HUES6 (cell line): Measurements from ENCODE around the gene PTPN21.

Source experiments
- H3K27ac ChIP-seq: 2 replicates; pipeline ENCODE4 v1.7.0; 2013; ENCODE audit warnings: low read depth, mild to moderate bottlenecking, low read length, inconsistent platforms
- H3K27me3 ChIP-seq: 2 replicates; pipeline ENCODE4 v1.6.1; 2013; ENCODE audit warnings: low read length; ENCODE audit not compliant: control insufficient read depth, insufficient read depth
- H3K36me3 ChIP-seq: 2 replicates; pipeline ENCODE4 v1.6.1; 2013; ENCODE audit warnings: low read length; ENCODE audit not compliant: control insufficient read depth, insufficient read depth
- H3K4me1 ChIP-seq: 2 replicates; pipeline ENCODE4 v1.6.1; 2013; ENCODE audit warnings: low read length; ENCODE audit not compliant: control insufficient read depth, insufficient read depth
- H3K4me3 ChIP-seq: 2 replicates; pipeline ENCODE4 v1.5.1; 2013; ENCODE audit warnings: low read depth, low read length
- H3K9ac ChIP-seq: one replicate; pipeline ENCODE4 v1.6.1; 2013; ENCODE audit warnings: mild to moderate bottlenecking, low read length
- H3K9me3 ChIP-seq: 2 replicates; pipeline ENCODE4 v1.6.1; 2013; ENCODE audit warnings: low read depth, low read length; ENCODE audit not compliant: control insufficient read depth, insufficient read depth

PTPN21 gene

GRCh38 chr14:88482524-88482923 is 72.3 kb downstream of the PTPN21 start:
- Histone ChIP-seq H3K27ac (no peak overlapping the region), H3K9me3 (no peaks in the 10 kb centered on the region), H3K4me3 (no peak overlapping the region), H3K27me3 (no peaks in the 10 kb centered on the region), H3K9ac (no peak overlapping the region), H3K4me1 (peaks cover 18% of the 10 kb centered on the region), H3K36me3 (peaks cover 25% of the 10 kb centered on the region)

- Histone ChIP-seq H3K36me3 (peaks cover 27% of the 10 kb centered on the region), H3K27me3 (no peaks in the 10 kb centered on the region), H3K9ac (no peak overlapping the region), H3K4me3 (no peak overlapping the region), H3K4me1 (peaks cover 18% of the 10 kb centered on the region), H3K9me3 (no peaks in the 10 kb centered on the region), H3K27ac (no peak overlapping the region)
Measured at GRCh38 chr14:88481794-88482193, 73.0 kb downstream of the PTPN21 start.

DNA sequence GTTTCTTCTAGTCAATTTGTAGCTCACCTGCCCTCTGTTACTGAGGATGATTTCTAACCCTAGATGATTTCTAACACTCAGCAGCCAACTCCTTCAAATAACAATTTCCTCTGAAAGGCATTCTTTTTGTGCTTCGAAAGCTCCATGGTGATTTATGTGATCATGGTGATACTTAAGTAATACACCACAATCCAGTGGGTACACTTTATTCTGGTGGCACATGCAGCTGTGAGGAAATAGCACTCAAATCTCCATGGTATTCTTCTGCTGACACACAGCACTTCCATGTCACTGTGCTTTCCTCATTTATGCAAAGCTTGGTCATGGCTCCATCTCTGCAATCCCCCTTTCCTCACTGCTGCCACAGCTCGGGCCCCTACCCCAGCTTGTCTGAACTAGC is 73.7 kb downstream of the PTPN21 start:
- peaks cover 18% of the 10 kb centered on the region for H3K4me1 ChIP-seq
- peaks cover 30% of the 10 kb centered on the region for H3K36me3 ChIP-seq
- H3K27ac ChIP-seq: no peak overlapping the region
- no peaks in the 10 kb centered on the region for H3K9me3 ChIP-seq
- H3K27me3 ChIP-seq: no peaks in the 10 kb centered on the region
- no peak overlapping the region for H3K9ac ChIP-seq
- no peak overlapping the region for H3K4me3 ChIP-seq

DNA sequence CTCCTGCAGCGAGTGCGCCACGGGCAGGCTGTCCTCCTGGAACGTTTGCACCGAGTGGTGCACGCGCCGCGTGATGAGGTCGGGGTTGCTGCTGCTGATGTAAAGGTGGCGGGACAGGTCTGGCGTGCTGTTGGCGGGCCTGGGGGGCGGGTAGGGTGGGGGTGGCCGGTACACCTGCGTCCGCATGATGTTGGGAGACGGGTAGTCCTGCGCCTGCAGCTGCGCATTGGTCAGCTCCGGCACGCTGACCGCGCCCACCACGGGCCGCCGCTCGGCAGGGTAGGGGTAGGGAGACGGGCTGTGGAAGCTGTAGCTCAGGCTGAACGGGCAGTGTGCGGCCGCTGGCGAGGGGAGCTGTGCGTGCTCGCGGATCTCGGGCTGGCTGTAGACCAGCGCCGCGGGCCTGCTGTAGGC is 75.2 kb downstream of the PTPN21 start:
- H3K4me1 ChIP-seq: peaks cover 18% of the 10 kb centered on the region
- H3K27me3 ChIP-seq: no peaks in the 10 kb centered on the region
- H3K9me3 ChIP-seq: no peaks in the 10 kb centered on the region
- H3K9ac ChIP-seq: no peak overlapping the region
- H3K27ac ChIP-seq: no peak overlapping the region
- no peak overlapping the region for H3K4me3 ChIP-seq
- H3K36me3 ChIP-seq: peaks cover 35% of the 10 kb centered on the region

DNA sequence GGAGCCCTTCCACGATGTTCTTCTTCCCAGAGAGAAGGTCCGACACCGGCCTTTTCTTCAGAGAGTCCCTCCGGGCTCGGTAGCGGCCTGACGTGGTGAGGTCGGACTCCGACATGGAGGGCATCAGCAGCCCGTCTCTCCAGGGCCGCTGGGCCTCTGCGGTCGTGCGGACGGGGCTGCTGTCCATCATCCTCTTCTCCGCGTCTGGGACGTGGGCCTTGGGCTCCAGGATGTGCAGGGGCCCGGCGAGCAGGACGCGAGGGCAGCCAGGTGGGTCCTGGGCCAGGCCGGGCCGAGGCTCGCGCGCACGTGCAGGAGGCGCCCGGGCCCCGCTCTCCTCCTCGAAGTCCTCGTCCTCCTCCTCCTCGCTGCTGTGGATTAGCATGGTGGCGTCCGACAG is 75.9 kb downstream of the PTPN21 start:
- H3K27me3 ChIP-seq: no peaks in the 10 kb centered on the region
- H3K27ac ChIP-seq: no peak overlapping the region
- peaks cover 35% of the 10 kb centered on the region for H3K36me3 ChIP-seq
- H3K4me3 ChIP-seq: no peak overlapping the region
- no peak overlapping the region for H3K9ac ChIP-seq
- no peaks in the 10 kb centered on the region for H3K9me3 ChIP-seq
- peaks cover 18% of the 10 kb centered on the region for H3K4me1 ChIP-seq

DNA sequence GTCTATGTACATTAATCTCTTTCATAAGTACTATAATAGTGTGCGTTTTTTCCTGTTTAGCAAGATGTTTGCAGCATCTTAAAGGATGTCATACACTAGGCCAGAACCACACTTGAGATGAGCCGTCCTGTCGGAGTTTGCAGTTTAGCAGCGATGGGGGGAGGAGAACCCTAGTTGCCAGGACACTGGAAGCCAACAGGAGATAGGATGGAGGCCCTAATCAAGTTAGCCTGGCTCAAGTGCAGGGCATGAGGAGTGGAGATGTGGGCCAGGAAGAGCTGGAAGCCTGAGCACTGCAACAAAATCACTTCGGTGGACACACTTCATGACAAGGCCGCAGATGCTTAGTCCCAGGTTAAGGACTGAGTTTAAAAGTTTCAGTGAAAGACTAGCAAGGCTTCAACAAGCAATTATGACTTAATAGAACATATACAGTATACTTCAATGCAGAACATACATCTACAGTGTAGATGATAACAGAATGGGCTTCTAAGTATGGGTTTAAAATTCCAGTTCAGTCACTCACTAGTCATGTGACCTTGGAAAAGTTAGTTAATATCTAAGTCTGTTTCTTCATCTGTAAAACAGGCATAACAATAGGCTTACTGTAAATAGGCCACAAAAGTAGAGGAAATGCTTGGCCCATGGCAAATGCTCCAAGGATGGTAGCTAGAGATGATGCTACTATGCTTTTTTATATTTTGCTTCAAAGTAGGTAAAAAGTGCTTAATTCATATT is 77.1 kb downstream of the PTPN21 start:
- H3K9me3 ChIP-seq: no peaks in the 10 kb centered on the region

DNA sequence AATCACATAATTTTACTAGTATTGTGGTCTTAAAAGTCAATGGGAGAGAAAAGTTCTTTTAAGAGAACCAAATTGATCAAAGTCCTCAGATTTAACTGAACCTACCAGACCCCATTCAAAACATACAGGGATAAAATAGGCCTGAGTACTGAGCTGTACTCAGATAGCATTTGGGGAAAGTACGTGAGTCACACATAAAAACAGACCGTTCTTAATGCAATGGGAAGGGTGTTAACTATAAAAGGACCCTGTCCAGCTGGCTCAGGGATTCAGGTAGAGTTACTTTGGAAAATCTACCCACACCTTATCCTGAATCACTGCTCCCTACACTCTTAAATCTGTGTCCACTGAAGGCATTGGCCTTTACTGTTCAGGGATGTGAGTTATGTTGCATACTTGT is 78.0 kb downstream of the PTPN21 start:
- no peak overlapping the region for H3K27ac ChIP-seq
- H3K9ac ChIP-seq: no peak overlapping the region
- H3K36me3 ChIP-seq: peaks cover 47% of the 10 kb centered on the region
- no peaks in the 10 kb centered on the region for H3K27me3 ChIP-seq
- H3K4me3 ChIP-seq: no peak overlapping the region
- H3K4me1 ChIP-seq: peaks cover 4% of the 10 kb centered on the region; the same call in 1 of the 2 replicates
- H3K9me3 ChIP-seq: no peaks in the 10 kb centered on the region

More for the DNA sequence above, 77.1 kb downstream of the PTPN21 start:
- Histone ChIP-seq H3K4me3 (no peak overlapping the region), H3K36me3 (peaks cover 40% of the 10 kb centered on the region), H3K9ac (no peak overlapping the region), H3K4me1 (peaks cover 12% of the 10 kb centered on the region; the same call in 1 of the 2 replicates), H3K27me3 (no peaks in the 10 kb centered on the region), H3K27ac (no peak overlapping the region)

- H3K27me3 ChIP-seq: no peaks in the 10 kb centered on the region
- H3K4me1 ChIP-seq: no peaks in the 10 kb centered on the region
- H3K36me3 ChIP-seq: peaks cover 51% of the 10 kb centered on the region
- H3K9me3 ChIP-seq: no peaks in the 10 kb centered on the region
- no peak overlapping the region for H3K27ac ChIP-seq
- no peak overlapping the region for H3K9ac ChIP-seq
- H3K4me3 ChIP-seq: no peak overlapping the region
Measured at GRCh38 chr14:88476214-88476774, 78.5 kb downstream of the PTPN21 start.

DNA sequence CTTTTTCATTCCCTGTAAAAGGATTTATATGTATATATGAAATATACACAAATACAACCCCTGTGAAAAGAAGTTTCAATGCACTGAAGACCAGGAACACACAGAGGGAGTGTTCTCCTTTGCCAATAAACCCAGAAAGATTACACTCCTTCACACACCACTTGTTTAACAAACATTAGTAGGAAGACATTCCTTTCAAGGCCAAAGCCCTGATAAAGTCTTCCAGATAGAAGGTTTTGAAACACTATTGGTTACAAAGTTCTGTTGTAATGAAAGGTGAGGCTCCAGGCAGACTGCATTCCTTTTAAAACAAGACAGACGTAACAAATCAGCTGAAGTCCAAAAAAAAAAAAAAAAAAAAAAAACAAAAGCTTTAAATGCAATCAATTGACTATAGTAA is 81.0 kb downstream of the PTPN21 start:
- Histone ChIP-seq H3K36me3 (peaks cover 63% of the 10 kb centered on the region), H3K4me1 (no peaks in the 10 kb centered on the region), H3K9me3 (no peaks in the 10 kb centered on the region), H3K9ac (no peak overlapping the region), H3K4me3 (no peak overlapping the region), H3K27me3 (no peaks in the 10 kb centered on the region), H3K27ac (no peak overlapping the region)

DNA sequence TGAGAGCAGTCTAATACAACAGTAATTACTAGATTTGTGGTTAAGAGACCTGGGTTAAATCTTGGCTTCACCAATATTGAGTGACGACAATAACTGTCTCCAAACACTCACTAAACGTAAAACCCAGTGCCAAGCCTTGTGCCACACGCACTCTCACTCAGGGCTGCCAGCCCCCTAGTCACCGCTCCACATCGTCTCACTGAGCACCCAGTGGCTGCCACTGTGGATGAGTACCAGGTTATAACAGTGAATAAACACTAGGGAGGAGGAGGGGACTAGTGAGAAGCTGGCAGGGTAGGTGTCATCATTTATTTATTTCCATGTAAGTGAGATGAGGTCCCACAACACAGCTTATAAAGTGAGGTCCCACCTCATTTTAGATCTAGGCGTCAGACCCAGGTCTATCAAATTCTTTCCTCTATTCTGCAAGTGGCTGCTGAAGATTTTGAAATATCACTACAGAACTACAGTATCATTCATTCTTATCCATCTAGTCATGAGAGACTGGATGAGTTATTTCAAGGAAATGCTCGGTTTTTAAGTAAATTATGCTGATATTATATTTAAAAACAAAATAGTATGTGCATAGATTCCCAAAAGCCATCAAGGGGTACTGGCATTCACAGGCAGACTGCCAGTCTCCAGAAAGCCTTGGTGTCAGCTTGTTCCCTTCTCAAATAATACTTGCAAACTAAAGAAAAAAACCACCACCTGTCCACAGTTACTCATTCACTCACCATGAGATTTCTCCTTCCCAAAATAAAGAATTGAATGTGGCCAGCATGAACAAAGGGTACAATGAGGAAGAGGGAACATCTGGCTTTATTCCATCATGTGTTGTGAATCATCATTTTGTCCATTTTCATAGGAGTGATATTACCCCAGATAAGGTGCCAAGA is 84.0 kb downstream of the PTPN21 start:
- no peak overlapping the region for H3K27ac ChIP-seq
- no peak overlapping the region for H3K9ac ChIP-seq
- H3K4me1 ChIP-seq: no peaks in the 10 kb centered on the region
- peaks cover 63% of the 10 kb centered on the region for H3K36me3 ChIP-seq
- no peaks in the 10 kb centered on the region for H3K9me3 ChIP-seq
- no peak overlapping the region for H3K4me3 ChIP-seq
- H3K27me3 ChIP-seq: no peaks in the 10 kb centered on the region

DNA sequence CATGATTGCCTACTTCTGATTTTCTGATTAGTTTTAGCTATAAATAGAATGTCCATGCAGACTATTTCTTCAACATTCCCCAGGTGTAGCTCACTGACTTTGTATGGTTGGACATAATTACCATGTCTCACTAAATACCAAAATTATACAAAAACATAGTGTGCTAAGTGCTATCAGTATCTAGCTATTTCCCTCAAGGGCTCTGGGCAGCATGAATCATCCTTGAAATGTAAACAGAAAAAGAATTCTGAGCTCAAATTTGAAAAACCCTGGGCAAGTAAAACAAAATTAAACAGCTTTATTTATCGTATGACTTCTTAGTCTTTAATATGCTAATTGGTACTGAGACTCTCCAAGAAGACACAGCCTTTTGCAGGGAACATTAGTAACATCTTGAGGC is 86.4 kb downstream of the PTPN21 start:
- Histone ChIP-seq H3K9ac (no peak overlapping the region), H3K36me3 (peaks cover 58% of the 10 kb centered on the region)

More for the DNA sequence above, 86.4 kb downstream of the PTPN21 start:
- Histone ChIP-seq H3K27me3 (no peaks in the 10 kb centered on the region), H3K4me3 (no peak overlapping the region), H3K27ac (no peak overlapping the region), H3K9me3 (no peaks in the 10 kb centered on the region), H3K4me1 (no peaks in the 10 kb centered on the region)
